HG03280 (cell line): ENCODE measurements around the gene MEPCE.

Experiments
- ATAC-seq: cut with Tn5 transposase; IDR thresholded peaks from one replicate; pipeline ENCODE4 v1.9.1; 2021; ENCODE audit warnings: mild to moderate bottlenecking, moderate library complexity; ENCODE audit not compliant: unreplicated experiment

The MEPCE gene

DNA sequence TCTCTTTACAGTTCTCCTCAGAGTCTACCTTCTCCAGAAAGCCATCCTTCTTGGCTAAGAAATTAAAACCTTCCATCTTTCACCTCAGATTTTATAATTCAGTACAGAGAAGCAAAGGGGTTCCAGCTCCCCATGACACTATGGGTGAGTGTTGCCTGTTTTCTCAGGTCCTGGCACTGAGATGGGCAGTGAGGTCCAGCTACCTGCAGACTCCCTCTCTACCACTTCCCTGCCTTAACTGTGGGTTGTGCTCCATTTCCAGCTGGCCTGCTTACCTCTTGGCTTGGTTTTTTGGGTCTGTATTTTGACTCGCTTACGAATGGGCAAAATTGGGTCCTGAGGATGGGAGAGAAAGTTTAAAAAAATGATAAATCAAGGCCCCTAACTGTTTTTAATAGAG lies 27.4 kb upstream of the MEPCE start:
- ATAC-seq: no peak

- no peak for ATAC-seq
Observed at GRCh38 chr7:100406767-100407166, 22.9 kb upstream of the MEPCE start.

GRCh38 chr7:100407285-100408180 lies 22.1 kb upstream of the MEPCE start:
- ATAC-seq: no peak

- ATAC-seq: no peak
Observed at GRCh38 chr7:100411101-100411500, 18.5 kb upstream of the MEPCE start.

DNA sequence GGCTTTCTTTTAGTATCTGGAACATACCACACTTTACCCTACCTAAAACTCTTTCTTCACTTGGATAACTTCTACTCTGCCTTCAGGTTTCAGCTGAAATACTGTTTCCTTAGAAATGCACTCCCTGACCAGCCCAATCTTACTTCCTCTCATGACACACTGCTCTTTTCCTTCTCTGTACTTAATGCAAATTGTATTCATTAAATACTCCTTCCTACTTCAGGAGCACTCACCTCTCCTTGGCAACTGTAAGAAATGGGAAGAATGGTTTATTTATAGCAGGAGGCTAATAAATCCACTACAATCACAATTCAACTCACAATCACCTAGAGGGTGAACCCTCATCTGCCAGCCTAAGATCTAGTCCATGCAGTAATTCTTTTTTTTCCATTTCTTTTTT lies 16.3 kb upstream of the MEPCE start:
- ATAC-seq: no peak

- no peak for ATAC-seq
Observed at GRCh38 chr7:100413889-100414288, 15.7 kb upstream of the MEPCE start.

- ATAC-seq: no peak
Observed at GRCh38 chr7:100415448-100415847, 14.2 kb upstream of the MEPCE start.

DNA sequence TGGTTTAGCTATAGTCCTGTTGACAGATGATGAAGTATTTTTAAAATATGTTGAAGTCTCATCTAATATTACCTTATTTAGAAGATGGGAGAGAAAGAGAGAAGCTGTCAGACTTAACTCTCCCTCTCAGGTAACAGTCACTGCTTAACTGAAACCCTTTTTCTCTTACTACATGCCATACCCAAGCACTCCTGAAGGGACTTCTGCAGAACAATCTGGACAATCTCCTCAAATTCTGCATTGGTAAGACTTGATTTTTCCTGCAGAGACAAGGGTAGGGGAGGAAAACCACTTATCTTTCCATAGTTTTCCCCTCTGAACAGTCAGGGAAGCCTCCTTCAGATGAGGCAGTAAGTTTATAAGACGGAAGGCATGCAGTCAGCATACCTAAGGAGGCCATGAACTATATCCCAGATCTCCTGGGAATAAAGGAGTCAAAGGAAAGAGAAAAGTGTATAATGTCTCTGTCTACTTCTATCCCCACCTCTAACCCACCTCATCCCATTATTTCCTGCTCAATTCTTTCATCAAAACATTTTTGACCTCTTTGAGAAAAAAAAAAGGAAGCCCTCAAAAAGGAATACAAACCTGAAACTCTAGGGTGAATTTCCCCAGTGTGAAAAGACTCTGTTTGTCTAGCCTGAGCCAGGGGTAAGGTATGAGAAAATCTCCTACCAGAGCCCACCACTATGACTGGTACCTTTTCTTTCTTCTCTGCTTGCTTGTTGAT lies 10.5 kb upstream of the MEPCE start:
- no peak for ATAC-seq

GRCh38 chr7:100419660-100420226 lies 9.9 kb upstream of the MEPCE start:
- no peak for ATAC-seq

GRCh38 chr7:100423315-100423714 lies 6.3 kb upstream of the MEPCE start:
- ATAC-seq: no peak

GRCh38 chr7:100425347-100425746 lies 4.3 kb upstream of the MEPCE start:
- ATAC-seq: no peak

- no peak for ATAC-seq
Observed at GRCh38 chr7:100426516-100426915, 3.1 kb upstream of the MEPCE start.

GRCh38 chr7:100427762-100428198 lies 1.9 kb upstream of the MEPCE start:
- ATAC-seq: no peak

DNA sequence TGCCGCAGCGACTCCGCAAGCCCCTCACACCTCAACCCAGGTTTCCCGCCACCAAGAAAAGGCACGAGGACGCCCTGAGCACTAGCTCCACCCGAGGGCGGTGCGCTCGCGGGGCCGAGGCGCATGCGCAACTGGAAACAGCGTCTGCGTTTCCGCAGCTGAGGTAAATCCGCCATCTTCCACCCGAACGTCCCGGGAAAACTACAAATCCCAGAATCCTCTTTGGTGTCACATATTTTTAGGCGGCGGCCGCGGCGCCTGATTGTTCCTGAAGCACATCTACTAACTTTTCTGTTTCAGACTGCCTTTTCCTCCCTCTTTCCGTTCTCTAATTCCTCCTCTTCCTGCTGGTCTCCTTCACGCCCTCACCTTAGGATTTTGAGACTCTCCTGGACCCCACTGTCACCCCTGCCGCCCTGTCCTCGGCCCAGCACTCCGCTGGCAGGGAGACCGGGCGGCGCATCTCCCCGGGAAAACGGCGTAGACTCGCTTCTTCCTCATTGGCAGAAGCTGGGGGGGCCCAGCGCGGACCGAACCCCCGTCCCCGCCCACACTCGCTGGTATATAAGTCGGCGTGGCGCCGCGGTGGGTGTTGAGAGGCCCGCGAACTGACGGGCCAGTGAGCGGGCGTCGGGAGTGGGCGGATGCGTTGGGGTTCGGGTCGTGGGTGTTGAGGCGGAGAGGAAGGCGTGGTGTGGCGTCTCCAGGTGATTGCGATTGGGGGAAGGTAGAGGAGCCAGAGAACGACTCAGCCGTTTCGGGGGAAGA lies 1.2 kb upstream of the MEPCE start, which contains the start of gene ZCWPW1:
Gene ZCWPW1, minus strand, starts transcription at position 505 of the 768 bp plus-strand sequence. CDS start 8,054 bp downstream, outside the sequence.
- ATAC-seq: peak; percentile 51

DNA sequence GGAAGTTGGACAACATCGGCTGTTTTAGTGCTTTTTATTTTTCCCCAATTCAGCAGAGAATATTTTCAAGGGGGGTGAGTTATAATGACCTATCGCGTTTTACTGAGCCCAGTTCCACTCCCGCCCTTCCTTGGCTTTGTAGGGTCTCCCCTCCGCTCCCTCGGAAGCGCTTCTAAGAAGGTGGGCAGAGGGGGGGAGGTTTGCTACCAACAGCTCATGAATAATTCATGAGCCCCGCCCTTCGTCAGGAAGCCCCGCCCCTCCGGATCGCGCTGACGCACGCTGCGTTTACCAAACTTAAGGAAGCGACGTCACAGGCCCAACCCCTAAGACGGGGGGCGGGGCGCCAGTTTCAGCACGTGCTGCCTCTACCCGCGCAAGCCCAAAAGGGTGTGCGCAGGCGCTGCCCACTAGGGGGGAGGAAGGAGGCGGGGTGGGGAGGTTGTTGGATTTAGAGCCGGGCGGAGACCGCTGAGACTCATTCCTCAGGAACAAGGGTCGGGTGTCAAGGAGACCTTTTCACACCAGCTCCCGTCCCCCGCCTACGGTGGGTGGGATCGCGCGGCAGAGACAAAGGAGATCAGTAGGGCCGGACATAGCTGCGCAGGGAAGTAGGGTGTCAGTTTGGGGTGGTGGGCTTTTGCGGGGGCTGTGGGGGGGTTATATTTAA lies 529 bp upstream of the MEPCE start:
- ATAC-seq: peak; percentile 46

GRCh38 chr7:100430493-100431285 lies 1.1 kb downstream of the MEPCE start:
- ATAC-seq: no peak

DNA sequence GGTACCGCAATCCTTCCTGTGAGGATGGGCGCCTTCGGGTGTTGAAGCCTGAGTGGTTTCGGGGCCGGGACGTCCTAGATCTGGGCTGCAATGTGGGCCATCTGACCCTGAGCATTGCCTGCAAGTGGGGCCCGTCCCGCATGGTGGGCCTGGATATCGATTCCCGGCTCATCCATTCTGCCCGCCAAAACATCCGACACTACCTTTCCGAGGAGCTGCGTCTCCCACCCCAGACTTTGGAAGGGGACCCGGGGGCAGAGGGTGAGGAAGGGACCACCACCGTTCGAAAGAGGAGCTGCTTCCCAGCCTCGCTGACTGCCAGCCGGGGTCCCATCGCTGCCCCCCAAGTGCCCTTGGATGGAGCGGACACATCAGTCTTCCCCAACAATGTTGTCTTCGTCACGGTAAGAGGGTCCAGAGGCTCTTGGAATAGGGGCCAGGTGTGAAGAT lies 1.7 kb downstream of the MEPCE start:
- no peak for ATAC-seq

DNA sequence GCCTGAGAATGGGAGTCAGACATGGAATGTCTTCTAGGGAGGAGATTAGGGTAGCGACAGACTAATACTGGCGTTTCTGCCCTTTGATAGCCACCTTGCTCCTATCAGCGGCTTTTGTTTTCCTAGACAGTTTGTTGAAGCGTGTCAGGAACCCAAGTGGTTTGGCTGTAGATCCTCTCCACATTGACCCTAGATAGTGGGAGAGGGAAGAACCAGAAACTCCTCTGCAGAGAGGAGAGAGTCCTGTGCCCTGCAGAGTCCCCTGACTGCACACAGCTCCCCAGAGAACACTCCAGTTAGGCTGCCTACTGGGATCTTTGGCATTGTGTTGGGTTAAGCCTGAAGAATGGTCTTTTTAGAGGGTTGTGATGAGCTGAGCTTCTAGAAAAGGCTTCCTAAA lies 2.4 kb downstream of the MEPCE start:
- no peak for ATAC-seq

DNA sequence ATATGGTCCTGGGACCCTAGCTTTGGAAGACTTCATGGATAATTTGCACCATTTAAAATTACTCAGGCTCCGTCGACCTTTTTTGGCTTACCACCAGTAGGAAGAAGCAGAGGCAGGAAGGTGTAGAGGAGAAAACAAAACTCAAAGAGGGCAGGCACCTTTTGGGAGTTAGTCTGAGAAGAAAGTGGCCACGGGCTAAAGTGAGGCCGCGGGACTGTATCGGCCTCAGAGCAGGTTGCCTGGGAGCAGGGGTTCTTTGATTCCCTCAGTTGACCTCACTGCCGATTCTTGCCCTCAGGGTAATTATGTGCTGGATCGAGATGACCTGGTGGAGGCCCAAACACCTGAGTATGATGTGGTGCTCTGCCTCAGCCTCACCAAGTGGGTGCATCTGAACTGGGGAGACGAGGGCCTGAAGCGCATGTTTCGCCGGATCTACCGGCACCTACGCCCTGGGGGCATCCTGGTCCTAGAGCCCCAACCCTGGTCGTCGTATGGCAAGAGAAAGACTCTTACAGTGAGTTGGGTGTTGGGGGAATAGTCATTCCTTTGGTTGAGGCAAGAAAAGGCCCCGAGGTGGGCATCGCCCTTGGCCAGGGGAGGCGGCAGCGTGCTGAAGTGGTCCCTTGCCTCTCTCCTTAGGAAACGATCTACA lies 3.1 kb downstream of the MEPCE start:
- ATAC-seq: no peak
